Hepatocyte (in vitro differentiated cells): ENCODE measurements around the gene KCNQ4.

Source experiments
- CTCF ChIP-seq: fragments of 200-600 bp; sonication (generic); IDR thresholded peaks from 2 replicates; pipeline ENCODE4 v1.5.1; 2016; ENCODE audit warnings: antibody characterized with exemption, mild to moderate bottlenecking; ENCODE audit not compliant: poor library complexity
- EZH2 ChIP-seq: fragments of 200-600 bp; sonication (generic); IDR thresholded peaks from 2 replicates; pipeline ENCODE4 v1.6.1; 2016; ENCODE audit warnings: antibody characterized with exemption, mild to moderate bottlenecking, borderline replicate concordance
- EZH2phosphoT487 ChIP-seq: fragments of 200-600 bp; sonication (generic); IDR thresholded peaks from one replicate; pipeline ENCODE4 v1.6.1; 2018; ENCODE audit warnings: antibody characterized with exemption, mild to moderate bottlenecking, low read depth, moderate library complexity; ENCODE audit not compliant: unreplicated experiment, severe bottlenecking

DNA sequence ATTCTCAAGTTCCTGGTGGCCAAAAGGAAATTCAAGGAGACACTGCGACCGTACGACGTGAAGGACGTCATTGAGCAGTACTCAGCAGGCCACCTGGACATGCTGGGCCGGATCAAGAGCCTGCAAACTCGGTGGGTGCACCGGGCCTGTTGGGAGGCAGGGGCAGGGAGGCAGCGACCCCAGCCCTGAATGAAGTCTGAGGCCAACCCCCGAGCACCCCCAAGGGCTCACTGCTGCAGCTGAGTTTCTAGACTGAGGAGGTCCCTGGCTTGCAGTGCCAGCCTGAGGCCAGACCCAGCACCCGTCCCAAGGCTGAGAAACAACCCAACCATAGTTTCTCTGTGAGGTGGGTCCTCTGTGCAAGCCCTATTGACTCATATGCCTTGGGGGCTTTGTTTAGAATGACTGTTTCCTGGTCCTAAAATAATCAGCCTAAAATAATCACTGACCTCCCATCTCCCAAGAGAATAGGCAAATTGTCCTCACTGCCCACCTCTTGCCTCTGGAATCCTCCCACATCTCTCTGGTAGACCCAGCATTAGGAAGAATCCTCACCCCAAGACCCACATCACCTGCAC is 51.5 kb downstream of the KCNQ4 start:
- TF ChIP-seq CTCF (no peak), EZH2phosphoT487 (no peak), EZH2 (no peak)
